Embryonic facial prominence (tissue), 1 donor: ENCODE data around the gene HOXB3.

Experiments used
- DNase-seq: peaks from one replicate; pipeline ENCODE4 v3.0.0-alpha.2; 2016; ENCODE audit errors: extremely low spot score

Gene HOXB3

DNA sequence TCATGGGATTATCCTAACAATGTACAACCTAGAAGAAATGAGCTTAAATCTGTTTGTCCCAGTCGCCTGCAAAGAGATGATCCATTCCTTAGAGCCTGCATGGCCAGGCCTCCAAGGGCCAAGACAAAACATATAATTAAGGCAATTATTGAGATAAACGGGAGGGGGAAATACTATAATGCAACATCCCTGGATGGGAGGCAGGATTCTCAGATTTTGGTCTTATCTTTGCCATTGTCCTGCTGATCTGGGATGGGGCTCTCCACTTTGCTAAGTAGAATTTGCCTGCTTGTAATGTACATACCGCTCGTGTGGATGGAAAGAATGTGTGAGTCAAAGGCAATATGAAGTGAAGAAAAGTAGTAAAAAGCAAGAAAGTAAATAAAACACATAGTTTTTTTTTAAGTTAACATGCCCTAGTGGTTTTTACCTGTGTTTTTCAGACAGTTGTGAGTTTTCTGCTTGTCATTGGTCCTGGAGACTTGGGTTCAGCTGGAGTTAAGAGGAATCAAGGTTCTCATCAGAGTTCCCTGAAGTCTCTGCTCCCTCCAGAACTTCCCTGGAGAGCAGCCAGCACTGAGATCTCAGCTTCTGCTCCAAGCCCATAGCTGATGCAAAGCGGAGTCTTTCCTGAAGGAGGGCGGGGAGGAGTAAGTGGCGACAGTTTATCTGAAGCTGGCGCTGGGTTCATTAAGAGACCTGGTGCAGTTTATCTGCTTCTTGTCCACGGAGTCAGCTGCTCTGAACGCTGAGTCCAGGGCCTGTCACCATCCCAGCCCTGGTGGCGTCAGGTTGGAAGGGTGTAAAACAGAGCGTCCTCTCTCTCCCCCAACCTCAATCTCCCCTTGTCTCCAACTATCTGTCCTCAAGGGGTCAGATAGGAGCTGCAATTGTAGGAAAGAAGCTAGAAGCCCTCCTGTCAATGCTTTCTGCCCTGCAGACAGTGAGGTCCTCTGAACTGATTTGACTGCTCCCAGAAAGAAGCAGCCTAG lies 89.3 kb downstream of the HOXB3 start:
- DNase-seq, result no peak

DNA sequence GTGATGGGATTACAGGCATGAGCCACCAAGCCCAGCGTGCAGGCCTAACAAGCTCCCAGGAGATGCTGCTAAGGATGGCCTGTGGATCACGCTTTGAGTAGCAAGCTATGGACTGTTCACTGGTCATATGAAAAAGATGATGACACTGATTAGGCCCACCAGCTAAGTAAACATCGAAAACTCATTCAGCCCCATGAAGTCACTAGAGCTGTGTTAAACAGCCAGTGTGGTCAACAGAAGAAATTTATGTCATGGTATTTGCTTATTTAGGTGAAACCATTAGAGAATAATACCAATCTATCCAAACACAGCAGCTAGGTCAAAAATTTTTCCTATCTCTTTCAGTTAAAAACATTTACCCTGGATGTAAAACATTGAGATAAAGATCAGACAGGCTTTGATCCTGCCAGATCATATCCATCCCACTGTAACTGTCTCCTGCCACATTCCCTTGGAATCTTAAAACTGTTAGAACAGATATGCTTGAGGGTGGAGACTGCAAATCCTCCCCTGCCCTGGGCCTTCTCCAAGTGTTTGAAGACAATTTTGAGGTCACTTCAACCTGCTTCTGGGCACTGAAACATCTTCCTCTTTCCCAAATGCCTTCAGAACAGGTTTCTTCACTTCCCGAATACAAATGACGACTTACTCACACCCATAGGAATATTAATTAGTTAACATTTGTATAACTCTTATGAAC lies 90.2 kb downstream of the HOXB3 start:
- DNase-seq, result no peak

DNA sequence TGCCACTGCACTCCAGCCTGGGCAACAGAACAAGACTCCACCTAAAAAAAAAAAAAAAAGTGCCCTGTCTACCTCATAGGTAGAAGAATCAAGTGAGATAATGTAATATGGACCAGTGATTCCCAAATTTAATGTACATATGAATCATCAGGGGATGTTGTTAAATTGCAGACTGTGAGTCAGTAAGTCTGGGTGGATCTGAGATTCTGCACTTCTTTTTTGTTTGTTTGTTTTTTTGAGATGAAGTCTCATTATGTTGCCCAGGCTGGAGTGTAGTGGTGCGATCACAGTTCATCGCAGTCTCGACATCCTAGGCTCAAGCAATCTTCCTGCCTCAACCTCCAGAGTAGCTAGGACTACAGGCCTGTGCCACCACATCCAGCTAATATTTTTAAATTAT lies 90.8 kb downstream of the HOXB3 start:
- no peak for DNase-seq
